NK-92 (cell line): ENCODE measurements around the gene ONECUT3.
"Not testable (repeated sequence)": the region's sequence is repeated elsewhere in the genome, so short reads cannot be mapped to it uniquely, and the experiment has no call there.

Source experiments
- DNase-seq: peaks from one replicate; lab custom pipeline; 2025; ENCODE audit not compliant: unreplicated experiment; lab: John Stamatoyannopoulos, UW

ONECUT3 gene

GRCh38 chr19:1790054-1790792 is 36.9 kb downstream of the ONECUT3 start:
- no peak for DNase-seq

DNA sequence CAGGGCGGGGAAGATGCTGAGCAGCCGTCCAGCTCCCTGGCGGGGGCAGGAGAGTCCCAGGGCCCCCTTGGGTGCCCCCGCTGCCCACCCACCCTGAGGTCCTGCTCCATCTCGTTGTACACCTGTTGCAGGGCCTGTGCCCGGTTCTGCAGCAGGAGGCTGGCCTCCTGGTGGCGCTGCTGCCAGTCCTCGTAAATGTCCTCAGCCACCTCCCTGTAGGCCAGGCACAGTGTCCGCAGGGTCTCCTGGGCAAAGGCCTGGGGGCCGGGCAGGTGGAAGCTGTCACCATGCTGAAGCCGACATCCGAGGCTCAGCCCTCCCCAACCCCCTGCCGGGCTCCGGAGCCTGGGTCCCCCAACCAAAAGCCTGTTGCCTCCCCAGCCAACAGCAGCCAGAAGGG is 38.6 kb downstream of the ONECUT3 start:
- no peak for DNase-seq

GRCh38 chr19:1794424-1795172 is 41.3 kb downstream of the ONECUT3 start:
- DNase-seq: no peak

DNA sequence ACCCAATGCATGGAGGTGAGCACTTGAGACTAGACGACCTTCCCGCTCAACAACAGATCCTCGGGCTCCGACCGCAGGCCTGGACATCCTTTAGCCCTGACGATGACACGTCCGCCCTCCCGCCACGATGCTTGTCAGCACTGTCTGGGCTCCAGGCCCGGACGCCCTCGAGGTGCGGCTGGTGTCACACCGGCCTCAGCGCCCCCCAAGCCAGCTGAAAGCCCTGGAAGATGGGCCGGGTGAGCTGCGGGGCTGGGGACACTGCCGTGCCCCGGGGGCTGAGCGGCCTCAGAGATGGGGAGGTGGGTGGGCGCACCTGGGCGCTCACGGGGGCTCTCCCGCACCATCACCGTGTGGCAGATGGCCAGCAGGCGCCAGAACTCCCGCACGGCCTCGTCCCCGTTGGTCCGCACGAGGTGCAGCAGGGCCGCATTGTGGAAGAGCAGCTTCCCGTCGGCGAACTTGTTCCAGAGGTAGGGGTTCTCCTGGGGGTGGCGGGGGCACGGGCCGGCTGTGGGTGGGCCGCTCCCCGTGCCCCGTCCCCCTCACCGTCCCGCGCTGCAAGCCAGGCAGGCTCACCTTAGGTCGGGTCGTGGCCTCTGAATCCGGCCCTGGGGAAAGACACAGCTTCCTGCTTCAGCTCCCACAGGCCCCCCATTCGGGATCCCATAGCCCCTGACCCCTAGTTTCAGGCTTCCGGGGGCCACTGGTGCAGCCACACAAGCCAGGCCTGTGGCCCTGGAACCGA is 43.3 kb downstream of the ONECUT3 start:
- no peak for DNase-seq

GRCh38 chr19:1797313-1797712 is 44.0 kb downstream of the ONECUT3 start:
- not testable (repeated sequence) for DNase-seq

- DNase-seq: no peak
Measured at GRCh38 chr19:1799695-1800342, 46.5 kb downstream of the ONECUT3 start.

DNA sequence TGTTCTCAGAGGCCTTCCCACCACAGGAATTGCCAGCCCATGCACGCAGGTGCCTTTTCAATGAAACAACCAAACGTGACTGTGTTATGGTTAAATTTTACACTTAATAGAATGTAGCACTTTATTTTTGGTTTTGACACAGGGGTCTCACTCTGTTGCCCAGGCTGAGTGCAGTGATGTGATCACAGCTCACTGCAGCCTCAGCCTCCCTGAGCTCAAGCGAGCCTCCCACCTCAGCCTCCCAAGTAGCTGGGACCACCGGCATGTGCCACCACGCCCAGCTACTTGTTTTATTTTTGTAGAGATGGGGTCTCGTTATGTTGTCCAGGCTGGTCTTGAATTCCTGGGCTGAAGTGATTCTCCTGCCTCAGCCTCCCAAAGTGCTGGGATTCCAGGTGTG is 51.6 kb downstream of the ONECUT3 start:
- DNase-seq: no peak

GRCh38 chr19:1805401-1806183 is 52.3 kb downstream of the ONECUT3 start:
- no peak for DNase-seq

- no peak for DNase-seq
Measured at GRCh38 chr19:1806184-1807029, 53.1 kb downstream of the ONECUT3 start.

GRCh38 chr19:1807030-1807694 is 53.9 kb downstream of the ONECUT3 start:
- no peak for DNase-seq

GRCh38 chr19:1807695-1808394 is 54.5 kb downstream of the ONECUT3 start:
- no peak for DNase-seq

DNA sequence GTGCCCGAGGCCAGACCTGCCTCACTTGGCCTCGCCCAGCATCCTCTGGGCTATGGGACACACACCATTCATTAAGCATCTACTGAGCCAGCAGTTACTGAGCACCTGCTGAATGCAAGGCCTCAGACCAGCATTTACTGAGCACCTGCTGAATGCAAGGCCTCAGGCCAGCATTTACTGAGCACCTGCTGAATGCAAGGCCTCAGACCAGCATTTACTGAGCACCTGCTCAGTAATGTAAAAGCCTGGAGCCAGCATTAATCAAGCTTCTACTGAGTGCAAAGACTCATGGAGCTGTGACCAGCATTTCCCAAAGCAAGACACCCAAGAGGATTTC is 55.1 kb downstream of the ONECUT3 start:
- DNase-seq: no peak

GRCh38 chr19:1809678-1810077 is 56.4 kb downstream of the ONECUT3 start:
- no peak for DNase-seq

GRCh38 chr19:1810439-1811160 is 57.3 kb downstream of the ONECUT3 start:
- DNase-seq: no peak

DNA sequence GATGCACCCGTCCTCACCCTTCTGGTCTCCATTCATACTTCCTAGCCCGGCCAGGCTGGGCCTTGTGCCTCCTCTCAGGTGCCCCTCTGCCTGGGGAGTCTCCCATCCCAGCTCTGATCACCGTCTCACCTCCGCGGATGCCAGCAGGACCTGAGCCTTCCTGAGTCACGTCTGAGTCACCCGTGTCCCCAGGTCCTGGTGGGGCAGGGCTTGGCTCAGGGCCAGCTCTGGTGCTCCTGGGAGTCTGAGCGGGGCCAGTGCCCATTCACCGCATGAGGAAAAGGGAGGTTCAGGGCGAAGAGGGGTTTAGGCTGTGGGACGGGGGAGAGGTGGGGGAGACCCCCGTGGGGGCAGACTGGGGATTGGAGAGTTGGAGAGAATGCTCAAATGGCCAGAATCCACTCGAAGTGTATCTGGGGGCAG is 58.2 kb downstream of the ONECUT3 start:
- DNase-seq: no peak

GRCh38 chr19:1811942-1812425 is 58.7 kb downstream of the ONECUT3 start, which contains the start of gene ATP8B3:
TSS of gene ATP8B3 (minus strand) at chr19:1812276. CDS start at chr19:1811736, 540 bp downstream.
- no peak for DNase-seq

DNA sequence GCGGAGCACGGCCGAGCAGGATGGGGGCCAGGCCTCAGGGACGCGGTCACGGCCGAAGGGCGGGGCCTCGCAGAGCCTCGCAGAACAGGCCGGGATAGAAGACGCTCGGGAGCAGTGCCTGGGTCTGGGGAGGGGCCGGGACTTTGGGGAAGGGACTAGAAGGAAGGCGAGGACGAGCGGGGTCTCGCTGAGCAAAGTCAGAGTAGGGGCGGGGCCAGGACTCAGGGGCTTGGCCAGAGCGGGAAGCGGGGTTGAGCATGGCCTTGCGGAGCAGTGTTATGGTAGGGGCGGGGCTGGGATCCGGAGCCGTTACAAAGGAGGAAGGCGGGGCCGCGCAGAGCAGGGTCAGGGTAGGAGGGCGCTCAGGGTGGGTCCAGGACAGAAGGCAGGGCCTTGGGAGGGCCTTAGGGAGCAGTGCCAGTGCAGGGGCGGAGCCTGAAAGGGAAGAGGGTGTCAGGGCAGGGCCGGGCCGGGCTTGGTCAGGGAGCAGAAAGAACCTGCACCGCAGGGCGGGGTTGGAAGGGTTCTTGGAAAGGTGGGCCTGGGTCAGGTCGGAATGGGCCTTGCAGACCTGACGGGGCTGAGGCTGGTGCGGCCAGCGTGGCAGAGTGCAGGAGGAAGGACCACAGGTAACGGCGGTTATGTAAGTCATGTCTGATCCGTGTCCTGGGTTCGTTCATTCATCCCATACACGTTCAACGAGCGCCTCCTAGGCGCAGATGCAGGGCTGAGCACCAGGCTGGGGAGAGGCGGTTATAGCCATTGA is 59.3 kb downstream of the ONECUT3 start:
- DNase-seq: no peak
